Stimulated activated CD8-positive, alpha-beta memory T cell treated with anti-CD3 and anti-CD28 coated beads, Interleukin-7, amount 100 ng/mL, for 48 hours (primary cell): Measurements from ENCODE around the gene S1PR1.
"Not testable (repeated sequence)": the region's sequence is repeated elsewhere in the genome, so short reads cannot be mapped to it uniquely, and the experiment has no call there.

Experiments used
- DNase-seq, 2 donors: peaks; one replicate each; pipeline ENCODE4 v3.0.0-alpha.2; 2020; ENCODE audit warnings: low read depth in 1 of 2; ENCODE audit errors: extremely low read depth in 1 of 2

S1PR1 gene

GRCh38 chr1:101236516-101237228 is at the start of gene S1PR1:
TSS of gene S1PR1 (plus strand) at chr1:101237019. CDS start at chr1:101238985, 1,966 bp downstream.
- DNase-seq = peak; percentile 54 to 74

- no peak for DNase-seq
Observed at GRCh38 chr1:101187297-101187696, 49.5 kb upstream of the S1PR1 start.

GRCh38 chr1:101188331-101188730 is 48.5 kb upstream of the S1PR1 start:
- DNase-seq = no peak

GRCh38 chr1:101188968-101189367 is 47.9 kb upstream of the S1PR1 start:
- not testable (repeated sequence) for DNase-seq

- DNase-seq = no peak
Observed at GRCh38 chr1:101190441-101190840, 46.4 kb upstream of the S1PR1 start.

- DNase-seq = no peak
Observed at GRCh38 chr1:101191049-101191448, 45.8 kb upstream of the S1PR1 start.

GRCh38 chr1:101193733-101194169 is 43.1 kb upstream of the S1PR1 start:
- DNase-seq = no peak

- DNase-seq = no peak
Observed at GRCh38 chr1:101194746-101195145, 42.1 kb upstream of the S1PR1 start.

- no peak for DNase-seq
Observed at GRCh38 chr1:101196668-101197067, 40.2 kb upstream of the S1PR1 start.

- peak in 1 of 2 donors; percentile 67 for DNase-seq
Observed at GRCh38 chr1:101198842-101199636, 37.8 kb upstream of the S1PR1 start.

- no peak for DNase-seq
Observed at GRCh38 chr1:101199637-101199982, 37.2 kb upstream of the S1PR1 start.

- no peak for DNase-seq
Observed at GRCh38 chr1:101200513-101200912, 36.3 kb upstream of the S1PR1 start.

GRCh38 chr1:101203820-101204540 is 32.8 kb upstream of the S1PR1 start:
- DNase-seq = no peak

- no peak for DNase-seq
Observed at GRCh38 chr1:101205457-101205856, 31.4 kb upstream of the S1PR1 start.

GRCh38 chr1:101206139-101206538 is 30.7 kb upstream of the S1PR1 start:
- DNase-seq = not testable (repeated sequence)

- not testable (repeated sequence) for DNase-seq
Observed at GRCh38 chr1:101207271-101207670, 29.5 kb upstream of the S1PR1 start.

- no peak for DNase-seq
Observed at GRCh38 chr1:101207891-101208290, 28.9 kb upstream of the S1PR1 start.

GRCh38 chr1:101215363-101216011 is 21.3 kb upstream of the S1PR1 start:
- no peak for DNase-seq

- no peak for DNase-seq
Observed at GRCh38 chr1:101216623-101217022, 20.2 kb upstream of the S1PR1 start.

GRCh38 chr1:101217148-101217547 is 19.7 kb upstream of the S1PR1 start:
- DNase-seq = no peak

- DNase-seq = not testable (repeated sequence)
Observed at GRCh38 chr1:101218968-101219367, 17.9 kb upstream of the S1PR1 start.
